H9 (cell line): ENCODE results near the gene PLCXD1. TPM values are rescaled to one million over a fixed set of nuclear protein-coding genes. Genes with fewer than 3 reads are reported as not detected.

Experiments
- DNase-seq: peaks from one replicate; pipeline ENCODE4 v3.0.0-alpha.2; 2017
- H2AFZ ChIP-seq: one replicate; pipeline ENCODE4 v1.6.1; 2013; ENCODE audit warnings: mild to moderate bottlenecking, low read length, control low read depth, moderate library complexity
- H2AK5ac ChIP-seq: 2 replicates; pipeline ENCODE4 v1.6.1; 2013; ENCODE audit warnings: low read length, control low read depth, mixed read lengths; ENCODE audit not compliant: insufficient read length
- H2BK120ac ChIP-seq: one replicate; pipeline ENCODE4 v1.6.1; 2013; ENCODE audit warnings: low read depth, mild to moderate bottlenecking, low read length, control low read depth, inconsistent platforms; ENCODE audit not compliant: poor library complexity, severe bottlenecking
- H2BK12ac ChIP-seq: 2 replicates; pipeline ENCODE4 v1.6.1; 2013; ENCODE audit warnings: low read length, control low read depth, mixed read lengths, low read depth; ENCODE audit not compliant: insufficient read length
- H2BK15ac ChIP-seq: 2 replicates; pipeline ENCODE4 v1.6.1; 2013; ENCODE audit warnings: low read depth, low read length, control low read depth
- H2BK20ac ChIP-seq: one replicate; pipeline ENCODE4 v1.6.1; 2013; ENCODE audit warnings: low read depth, mild to moderate bottlenecking, low read length, control low read depth, inconsistent platforms; ENCODE audit not compliant: poor library complexity, severe bottlenecking
- H2BK5ac ChIP-seq: 2 replicates; pipeline ENCODE4 v1.6.1; 2013; ENCODE audit warnings: low read length, control low read depth, mixed read lengths; ENCODE audit not compliant: insufficient read length
- H3K14ac ChIP-seq: 2 replicates; pipeline ENCODE4 v1.6.1; 2013; ENCODE audit warnings: low read length, control low read depth; ENCODE audit not compliant: insufficient read depth
- H3K18ac ChIP-seq: 2 replicates; pipeline ENCODE4 v1.6.1; 2013; ENCODE audit warnings: low read depth, mild to moderate bottlenecking, mixed read lengths, low read length, control low read depth; ENCODE audit not compliant: insufficient read length
- H3K23ac ChIP-seq: 2 replicates; pipeline ENCODE4 v1.6.1; 2013; ENCODE audit warnings: low read length, control low read depth, mixed read lengths, low read depth; ENCODE audit not compliant: insufficient read length
- H3K23me2 ChIP-seq: 2 replicates; pipeline ENCODE4 v1.6.1; 2013; ENCODE audit warnings: low read depth, mild to moderate bottlenecking, mixed read lengths, low read length, control low read depth; ENCODE audit not compliant: insufficient read length, poor library complexity, severe bottlenecking
- H3K27ac ChIP-seq: 2 replicates; pipeline ENCODE4 v1.5.1; 2013; ENCODE audit warnings: low read length, control low read depth, mixed read lengths, low read depth; ENCODE audit not compliant: insufficient read length
- H3K27me3 ChIP-seq: 2 replicates; pipeline ENCODE4 v1.6.1; 2013; ENCODE audit warnings: low read length, control low read depth, inconsistent platforms; ENCODE audit not compliant: insufficient read depth
- H3K4ac ChIP-seq: 2 replicates; pipeline ENCODE4 v1.6.1; 2013; ENCODE audit warnings: low read depth, mild to moderate bottlenecking, control low read depth, inconsistent platforms, low read length, moderate library complexity
- H3K4me1 ChIP-seq: 2 replicates; pipeline ENCODE4 v1.6.1; 2013; ENCODE audit warnings: low read length, control low read depth, inconsistent platforms; ENCODE audit not compliant: insufficient read depth
- H3K4me2 ChIP-seq: 2 replicates; pipeline ENCODE4 v1.6.1; 2013; ENCODE audit warnings: low read length, control low read depth, mixed read lengths; ENCODE audit not compliant: insufficient read length, insufficient read depth
- H3K56ac ChIP-seq: 2 replicates; pipeline ENCODE4 v1.6.1; 2013; ENCODE audit warnings: low read depth, mild to moderate bottlenecking, mixed read lengths, low read length, control low read depth; ENCODE audit not compliant: insufficient read length
- H3K79me1 ChIP-seq: 2 replicates; pipeline ENCODE4 v1.6.1; 2013; ENCODE audit warnings: low read depth, mild to moderate bottlenecking, moderate library complexity, low read length, control low read depth, inconsistent platforms; ENCODE audit not compliant: insufficient read depth, poor library complexity, severe bottlenecking
- H3K79me2 ChIP-seq: 2 replicates; pipeline ENCODE4 v1.6.1; 2013; ENCODE audit warnings: low read length, control low read depth, inconsistent platforms; ENCODE audit not compliant: insufficient read depth
- H3K9ac ChIP-seq: 2 replicates; pipeline ENCODE4 v1.6.1; 2013; ENCODE audit warnings: low read length, control low read depth, mixed read lengths; ENCODE audit not compliant: insufficient read length; ENCODE audit errors: extremely low read depth
- H3K9me3 ChIP-seq: one replicate; pipeline ENCODE4 v1.6.1; 2013; ENCODE audit warnings: low read depth, low read length, inconsistent platforms; ENCODE audit not compliant: control insufficient read depth
- H3T11ph ChIP-seq: one replicate; pipeline ENCODE4 v1.6.1; 2013; ENCODE audit warnings: mild to moderate bottlenecking, low read length, control low read depth, inconsistent platforms
- H4K20me1 ChIP-seq: one replicate; pipeline ENCODE4 v1.6.1; 2013; ENCODE audit not compliant: control insufficient read depth, insufficient read length, insufficient read depth
- H4K5ac ChIP-seq: 2 replicates; pipeline ENCODE4 v1.6.1; 2013; ENCODE audit warnings: low read depth, mild to moderate bottlenecking, mixed read lengths, low read length, control low read depth; ENCODE audit not compliant: insufficient read length
- H4K8ac ChIP-seq: replicated peaks from 2 replicates; pipeline ENCODE4 v1.6.1; 2013; ENCODE audit warnings: low read length, control low read depth, mixed read lengths, low read depth; ENCODE audit not compliant: insufficient read length
- H4K91ac ChIP-seq: 2 replicates; pipeline ENCODE4 v1.6.1; 2013; ENCODE audit warnings: low read depth, mild to moderate bottlenecking, moderate library complexity, mixed read lengths, low read length, control low read depth; ENCODE audit not compliant: insufficient read length
- H3K27ac Mint-ChIP-seq, 3 experiments: 2 replicates in 2 of 3; 3 replicates in 1 of 3; pipeline ENCODE4 v1.8.0; 2020 to 2021; ENCODE audit warnings: mixed read lengths in 3 of 3, mild to moderate bottlenecking in 1 of 3, moderate library complexity in 1 of 3
- H3K27me3 Mint-ChIP-seq: 2 replicates; pipeline ENCODE4 v1.8.0; 2021; ENCODE audit warnings: low read depth, mild to moderate bottlenecking, moderate library complexity, mixed read lengths
- H3K36me3 Mint-ChIP-seq, 3 experiments: 2 replicates in 2 of 3; 3 replicates in 1 of 3; pipeline ENCODE4 v1.8.0; 2020 to 2021; ENCODE audit warnings: low read depth in 3 of 3, mixed read lengths in 3 of 3; ENCODE audit not compliant: insufficient read depth in 1 of 3
- H3K4me1 Mint-ChIP-seq, 2 experiments: 2 replicates each; pipeline ENCODE4 v1.8.0; 2020; ENCODE audit warnings: mixed read lengths in 2 of 2
- H3K4me3 Mint-ChIP-seq, 2 experiments: 2 replicates in 1 of 2; 3 replicates in 1 of 2; pipeline ENCODE4 v1.8.0; 2020 to 2021; ENCODE audit warnings: mild to moderate bottlenecking in 2 of 2, mixed read lengths in 2 of 2, moderate library complexity in 1 of 2
- H3K9me3 Mint-ChIP-seq, 2 experiments: 2 replicates in 1 of 2; 3 replicates in 1 of 2; pipeline ENCODE4 v1.8.0; 2020; ENCODE audit warnings: mild to moderate bottlenecking in 2 of 2, mixed read lengths in 2 of 2, moderate library complexity in 1 of 2
- WGBS: extraction: QIAGEN DNeasy Blood & Tissue Kit; methylation state at CpG from one replicate; pipeline ENCODE4 v1.1.7; 2013; ENCODE audit warnings: missing lambda C conversion rate, low lambda C conversion rate, mixed read lengths; ENCODE audit not compliant: insufficient read length; ENCODE audit errors: extremely low coverage; 5-methylcytosine and 5-hydroxymethylcytosine counted together
- total RNA-seq: library from RNA; stranded (reverse); gene quantifications from 2 replicates; pipeline ENCODE4 v1.2.1, GENCODE V29; 2021
- TF ChIP-seq, protein P1 (sequence below): fragments of 200-600 bp; sonication (generic); conservative IDR thresholded peaks from 3 replicates; pipeline ENCODE4 v1.8.0; 2021; ENCODE audit warnings: antibody characterized with exemption, mild to moderate bottlenecking

The PLCXD1 gene
- total RNA-seq, 1 experiment from 2014 or later: 96.5 TPM

DNA sequence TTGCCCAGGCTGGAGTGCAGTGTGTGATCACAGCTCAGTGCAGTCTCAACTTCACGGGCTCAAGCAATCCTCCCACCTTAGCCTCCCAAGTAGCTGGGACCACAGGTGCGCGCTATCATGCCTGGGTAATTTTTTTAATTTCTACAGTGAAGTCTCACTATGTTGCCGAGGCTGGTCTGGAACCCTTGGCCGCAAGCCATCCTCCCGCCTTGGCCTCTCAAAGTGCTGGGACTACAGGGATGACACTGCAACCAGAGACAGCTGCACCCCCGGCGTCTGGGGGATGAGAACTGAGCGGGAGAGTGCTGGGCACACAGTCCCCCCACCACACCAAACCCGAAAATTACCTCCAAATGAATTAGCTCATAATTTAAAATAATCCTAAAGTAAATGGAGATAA is 70.6 kb downstream of the PLCXD1 start:
- no peaks in the 10 kb centered on the region; the same call in 1 of the 2 replicates for H3K27me3 Mint-ChIP-seq
- H3K27me3 ChIP-seq: no peaks in the 10 kb centered on the region
- H4K5ac ChIP-seq: no peak overlapping the region
- H3K56ac ChIP-seq: no peak overlapping the region
- peaks cover 3% of the 10 kb centered on the region for H3K79me1 ChIP-seq
- H3K27ac ChIP-seq: no peak overlapping the region
- TF ChIP-seq, protein P1, sequence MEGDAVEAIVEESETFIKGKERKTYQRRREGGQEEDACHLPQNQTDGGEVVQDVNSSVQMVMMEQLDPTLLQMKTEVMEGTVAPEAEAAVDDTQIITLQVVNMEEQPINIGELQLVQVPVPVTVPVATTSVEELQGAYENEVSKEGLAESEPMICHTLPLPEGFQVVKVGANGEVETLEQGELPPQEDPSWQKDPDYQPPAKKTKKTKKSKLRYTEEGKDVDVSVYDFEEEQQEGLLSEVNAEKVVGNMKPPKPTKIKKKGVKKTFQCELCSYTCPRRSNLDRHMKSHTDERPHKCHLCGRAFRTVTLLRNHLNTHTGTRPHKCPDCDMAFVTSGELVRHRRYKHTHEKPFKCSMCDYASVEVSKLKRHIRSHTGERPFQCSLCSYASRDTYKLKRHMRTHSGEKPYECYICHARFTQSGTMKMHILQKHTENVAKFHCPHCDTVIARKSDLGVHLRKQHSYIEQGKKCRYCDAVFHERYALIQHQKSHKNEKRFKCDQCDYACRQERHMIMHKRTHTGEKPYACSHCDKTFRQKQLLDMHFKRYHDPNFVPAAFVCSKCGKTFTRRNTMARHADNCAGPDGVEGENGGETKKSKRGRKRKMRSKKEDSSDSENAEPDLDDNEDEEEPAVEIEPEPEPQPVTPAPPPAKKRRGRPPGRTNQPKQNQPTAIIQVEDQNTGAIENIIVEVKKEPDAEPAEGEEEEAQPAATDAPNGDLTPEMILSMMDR: no peak
- no peak overlapping the region for H3K23ac ChIP-seq
- H3K4ac ChIP-seq: no peak overlapping the region
- no peak overlapping the region for H2BK5ac ChIP-seq
- WGBS: no CpG with 5 or more reads among the region's 10 CpGs
- H3K27ac Mint-ChIP-seq: no peak overlapping the region
- H3K4me3 Mint-ChIP-seq: no peak overlapping the region
- H2AK5ac ChIP-seq: no peak overlapping the region
- no peak overlapping the region for H3K14ac ChIP-seq
- peaks cover 9 to 56% (median 53%) of the 10 kb centered on the region in 3 experiments; a peak in 6 of 7 replicates for H3K36me3 Mint-ChIP-seq
- DNase-seq: no peak
- H2BK120ac ChIP-seq: no peak overlapping the region
- no peak overlapping the region for H2BK20ac ChIP-seq
- no peaks in the 10 kb centered on the region; the same call in 1 of the 2 replicates for H3K79me2 ChIP-seq
- H4K20me1 ChIP-seq: no peaks in the 10 kb centered on the region
- H4K91ac ChIP-seq: no peak overlapping the region
- no peak overlapping the region for H4K8ac ChIP-seq
- H3K9me3 ChIP-seq: no peaks in the 10 kb centered on the region
- no peak overlapping the region for H3K18ac ChIP-seq
- no peak overlapping the region for H2AFZ ChIP-seq
- 0 out of 4 replicates have a peak, but pooled peaks cover 0 to 3% of the 10 kb centered on the region in 2 experiments for H3K4me1 Mint-ChIP-seq
- no peak overlapping the region for H2BK12ac ChIP-seq
- H2BK15ac ChIP-seq: no peak overlapping the region
- no peaks in the 10 kb centered on the region for H3K23me2 ChIP-seq
- H3K4me1 ChIP-seq: no peaks in the 10 kb centered on the region
- H3K4me2 ChIP-seq: no peak overlapping the region
- H3K9ac ChIP-seq: no peak overlapping the region
- no peak overlapping the region for H3T11ph ChIP-seq
- H3K9me3 Mint-ChIP-seq: no peaks in the 10 kb centered on the region
